Inflammatory macrophage treated with lipopolysaccharide for 1 hour (primary cell): ENCODE results near the gene RAB8B.

ENCODE experiments used
- DNase-seq, 2 donors: peaks; one replicate each; pipeline ENCODE4 v3.0.0-alpha.2; 2020 to 2022

RAB8B gene

DNA sequence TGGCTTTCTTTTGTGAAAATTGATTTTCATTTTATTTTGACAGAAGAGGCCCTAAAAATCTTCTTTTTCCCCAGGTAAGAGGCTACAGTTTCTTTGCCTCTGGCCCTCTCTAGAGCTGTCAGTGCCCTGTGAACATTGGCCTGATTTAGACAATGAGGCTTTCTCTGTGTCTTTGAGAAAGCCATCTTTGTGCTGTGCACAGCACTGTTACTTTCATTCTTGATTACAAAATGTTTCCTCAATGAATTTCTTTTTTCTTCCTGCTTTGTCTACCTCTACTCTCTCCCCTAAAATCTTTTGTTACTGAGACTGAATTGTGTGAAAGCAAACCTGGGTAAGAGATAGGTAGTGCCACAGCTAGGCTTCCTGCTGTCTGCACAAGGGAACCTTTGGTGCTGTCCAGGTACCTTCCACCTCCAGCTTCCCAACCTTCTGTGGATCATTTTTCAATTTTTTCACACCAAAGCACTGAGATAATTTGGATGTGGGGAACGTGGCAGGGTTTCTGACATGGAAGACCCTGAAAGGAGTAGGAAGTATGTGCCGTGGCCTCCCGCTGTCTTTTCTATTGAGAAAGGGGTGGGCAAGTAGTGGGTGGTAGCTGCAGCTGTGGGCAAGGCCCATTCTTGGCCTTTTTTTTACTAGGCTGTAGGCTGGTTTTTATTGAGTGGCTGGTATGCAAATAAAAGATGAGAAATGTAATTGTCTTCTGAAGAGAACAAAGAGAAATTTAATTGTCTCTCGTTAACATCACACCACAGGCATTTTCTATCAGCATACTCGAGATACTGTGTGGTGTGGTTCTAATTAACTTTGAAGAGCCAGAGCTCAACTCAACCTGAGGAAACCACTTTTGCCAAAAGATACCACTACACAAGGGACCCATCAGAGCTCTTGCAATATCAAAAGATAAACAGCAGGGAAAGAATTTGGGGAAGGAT, 21.0 kb downstream of the RAB8B start:
- no peak for DNase-seq

DNA sequence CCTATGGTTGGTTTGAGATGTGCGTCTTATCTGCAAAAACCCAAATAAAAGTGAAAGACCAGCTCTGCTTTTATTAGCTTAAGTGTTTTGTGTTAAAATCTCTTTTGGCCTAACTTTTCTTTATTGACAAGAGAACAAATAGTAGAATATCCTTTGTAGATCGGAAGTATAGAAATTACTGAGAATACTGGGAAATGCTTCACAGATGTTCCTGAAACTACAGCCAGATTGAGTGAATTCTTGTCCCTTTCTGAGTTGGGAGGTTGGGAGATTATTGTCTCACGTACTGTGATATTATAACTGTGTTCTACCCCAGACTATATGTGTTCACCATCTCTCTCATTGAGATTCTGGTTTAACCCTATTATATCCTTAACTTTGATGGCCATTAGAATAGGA, 21.7 kb downstream of the RAB8B start:
- no peak for DNase-seq

DNA sequence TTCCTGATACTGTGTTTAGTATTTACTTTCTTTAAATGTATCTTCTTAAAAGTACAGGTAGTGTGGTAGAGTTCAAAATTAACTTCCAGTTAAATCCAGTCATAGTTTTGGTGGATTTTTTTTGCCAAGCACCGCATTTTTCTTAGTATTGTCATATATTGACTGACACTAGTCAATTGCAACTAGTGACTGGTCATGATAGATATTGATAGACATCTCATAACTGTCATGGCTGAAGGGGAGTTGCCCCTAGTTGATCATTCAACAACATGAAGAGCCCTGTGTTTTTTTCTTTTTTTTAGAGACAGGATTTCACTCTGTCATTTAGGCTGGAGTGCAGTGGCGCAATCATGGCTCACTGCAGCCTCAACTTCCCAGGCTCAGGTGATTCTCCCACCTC, 22.1 kb downstream of the RAB8B start:
- DNase-seq, result no peak

DNA sequence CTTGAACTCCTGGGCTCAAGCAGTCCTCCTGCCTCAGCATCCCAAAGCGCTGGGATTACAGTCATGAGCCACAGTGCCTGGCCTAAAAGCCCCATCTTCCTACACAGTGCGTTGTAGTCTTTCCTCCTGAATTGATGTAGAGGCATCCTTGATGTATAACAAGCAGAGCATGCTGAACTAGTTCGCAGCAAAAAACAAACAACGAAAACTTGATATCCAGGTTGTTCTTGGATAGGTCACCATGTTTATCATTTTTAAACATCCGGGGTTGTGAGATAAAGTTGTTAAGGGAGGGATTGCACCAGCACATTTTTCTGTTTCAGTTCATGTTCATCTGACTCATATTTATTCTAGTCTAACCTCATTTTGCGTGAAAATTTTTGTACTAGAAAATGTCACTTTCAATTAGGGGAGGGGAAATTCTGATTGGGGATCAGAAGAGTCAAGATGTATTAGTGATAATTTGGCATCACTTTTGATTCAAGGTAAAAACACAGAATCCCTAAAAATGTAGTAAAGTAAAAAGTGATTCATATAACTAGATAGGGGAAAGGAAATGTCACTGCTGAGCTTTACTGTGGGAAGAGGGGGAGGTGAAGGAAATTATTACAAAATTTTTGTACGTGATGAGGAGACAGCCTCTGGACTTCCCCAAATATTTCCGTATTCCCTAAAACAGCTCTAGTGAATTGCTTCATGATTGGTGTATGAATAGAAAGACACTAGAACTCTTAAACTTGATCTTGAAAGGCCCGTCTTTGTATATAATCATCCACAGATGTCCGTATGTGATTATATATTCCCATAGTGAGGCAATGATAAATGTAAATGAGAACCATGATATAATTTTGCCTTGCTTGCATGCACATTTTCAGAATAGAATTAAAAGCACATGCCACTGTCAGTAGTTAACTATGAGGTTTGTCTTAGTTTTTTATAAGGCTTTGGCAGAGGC, 22.9 kb downstream of the RAB8B start:
- DNase-seq, result peak; percentile 86 to 95

DNA sequence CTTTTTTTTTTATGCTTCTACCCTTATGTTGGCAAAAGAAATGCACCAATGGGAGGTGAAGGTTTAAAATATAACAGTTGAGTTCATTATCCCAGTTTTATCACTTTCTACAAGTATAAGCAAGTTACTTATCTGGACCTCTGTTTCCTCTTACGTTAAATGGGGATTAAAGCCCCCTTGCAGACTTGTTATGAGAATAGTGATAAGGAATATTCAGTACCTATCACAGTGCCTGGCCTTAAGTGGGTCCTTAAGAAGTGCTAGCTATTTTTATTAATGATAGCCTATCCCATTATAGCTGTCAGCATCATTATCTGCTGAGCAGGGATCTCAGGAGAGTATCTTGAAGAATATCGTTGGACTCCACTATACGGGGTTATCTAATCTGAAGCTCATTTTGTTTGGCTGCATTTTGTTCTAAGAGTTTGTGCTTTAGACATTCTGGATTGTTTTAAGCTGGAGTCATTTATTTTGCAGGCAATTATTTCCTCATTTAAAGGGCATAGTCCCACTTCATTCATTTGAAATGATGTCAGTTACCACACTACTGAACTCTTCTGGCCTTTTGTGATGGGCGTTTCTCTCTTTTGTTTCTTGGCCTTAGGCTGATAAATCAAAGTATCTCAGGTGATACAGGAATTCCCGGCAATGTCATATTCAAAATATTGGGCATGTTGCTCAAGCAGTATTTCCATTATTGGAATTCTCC, 28.8 kb downstream of the RAB8B start:
- peak; percentile 64 to 68 for DNase-seq

DNA sequence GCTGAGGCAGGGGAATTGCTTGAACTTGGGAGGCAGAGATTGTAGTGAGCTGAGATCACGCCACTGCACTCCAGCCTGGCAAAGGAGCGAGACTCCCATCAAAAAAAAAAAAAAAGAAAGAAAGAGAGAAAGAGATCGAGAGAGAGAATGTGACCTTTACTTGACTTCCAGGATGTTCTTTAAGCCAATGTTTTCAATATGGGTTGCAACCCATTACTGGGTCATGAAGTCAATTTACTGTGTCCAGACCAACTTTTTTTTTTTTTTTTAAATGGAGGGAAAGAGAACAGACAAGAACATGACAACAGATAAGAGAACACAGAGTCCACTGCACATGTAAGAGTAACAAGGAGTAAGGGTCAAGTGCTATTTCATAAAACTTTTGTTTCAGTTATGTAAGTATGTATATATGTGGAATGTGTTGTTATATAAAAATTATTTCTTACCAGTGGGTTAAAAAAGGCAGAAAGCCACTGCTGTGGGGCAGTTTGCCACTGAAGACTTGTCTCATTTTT, 29.8 kb downstream of the RAB8B start:
- DNase-seq, result no peak

DNA sequence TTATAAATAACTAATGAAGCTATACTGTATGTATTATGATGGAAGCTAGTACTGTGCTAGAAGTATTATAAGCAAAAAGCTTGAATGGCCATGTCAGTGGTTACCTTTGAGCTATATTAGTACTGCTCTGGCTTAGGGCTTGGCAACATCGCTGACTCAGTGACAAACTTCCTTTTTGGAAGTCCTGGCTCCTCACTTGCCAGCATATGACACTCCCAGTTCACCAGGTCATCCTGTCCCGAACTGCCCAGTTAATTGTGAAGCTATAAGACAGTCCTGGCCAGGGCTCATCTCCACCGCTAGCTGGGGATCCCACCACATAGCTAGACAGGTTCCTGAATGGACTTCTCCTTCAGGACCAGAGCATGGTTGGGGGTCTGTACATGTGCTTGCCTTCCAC, 31.9 kb downstream of the RAB8B start:
- DNase-seq, result peak; percentile 66 to 71

DNA sequence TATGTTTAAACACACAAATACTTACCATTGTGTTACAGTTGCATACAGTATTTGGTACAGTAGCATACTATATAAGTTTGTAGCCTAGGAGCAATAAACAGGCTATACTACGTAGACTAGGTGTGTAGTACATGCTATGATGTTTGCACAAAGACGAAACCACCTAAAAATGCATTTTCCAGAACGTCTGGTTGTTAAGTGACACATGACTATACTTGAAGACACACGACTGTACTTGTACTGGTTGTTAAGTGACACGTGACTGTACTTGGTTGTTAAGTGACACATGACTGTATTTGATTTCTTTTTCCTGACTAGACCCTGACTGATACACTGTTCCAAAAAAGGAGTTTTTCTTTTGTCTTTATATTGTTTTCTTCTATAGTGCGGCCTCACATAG, 34.1 kb downstream of the RAB8B start:
- no peak for DNase-seq

DNA sequence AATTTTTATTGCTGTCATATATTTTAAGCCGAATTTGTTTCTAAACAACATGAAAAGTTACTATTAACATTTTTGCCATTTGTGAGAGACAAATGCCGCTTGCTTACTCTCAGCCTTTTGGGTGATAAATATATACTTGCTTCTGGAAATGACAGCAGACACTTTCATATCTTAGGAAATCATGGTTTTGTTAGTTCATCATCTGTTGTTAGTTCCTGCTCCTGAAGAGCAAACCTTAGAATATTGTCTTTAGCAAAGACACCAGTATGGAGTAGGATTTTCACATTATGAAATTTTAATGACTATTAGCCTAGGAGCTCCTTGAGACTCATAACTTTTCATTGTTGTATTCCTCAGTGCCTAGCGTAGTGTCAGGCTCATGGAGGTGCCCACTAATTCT, 36.0 kb downstream of the RAB8B start:
- no peak for DNase-seq

DNA sequence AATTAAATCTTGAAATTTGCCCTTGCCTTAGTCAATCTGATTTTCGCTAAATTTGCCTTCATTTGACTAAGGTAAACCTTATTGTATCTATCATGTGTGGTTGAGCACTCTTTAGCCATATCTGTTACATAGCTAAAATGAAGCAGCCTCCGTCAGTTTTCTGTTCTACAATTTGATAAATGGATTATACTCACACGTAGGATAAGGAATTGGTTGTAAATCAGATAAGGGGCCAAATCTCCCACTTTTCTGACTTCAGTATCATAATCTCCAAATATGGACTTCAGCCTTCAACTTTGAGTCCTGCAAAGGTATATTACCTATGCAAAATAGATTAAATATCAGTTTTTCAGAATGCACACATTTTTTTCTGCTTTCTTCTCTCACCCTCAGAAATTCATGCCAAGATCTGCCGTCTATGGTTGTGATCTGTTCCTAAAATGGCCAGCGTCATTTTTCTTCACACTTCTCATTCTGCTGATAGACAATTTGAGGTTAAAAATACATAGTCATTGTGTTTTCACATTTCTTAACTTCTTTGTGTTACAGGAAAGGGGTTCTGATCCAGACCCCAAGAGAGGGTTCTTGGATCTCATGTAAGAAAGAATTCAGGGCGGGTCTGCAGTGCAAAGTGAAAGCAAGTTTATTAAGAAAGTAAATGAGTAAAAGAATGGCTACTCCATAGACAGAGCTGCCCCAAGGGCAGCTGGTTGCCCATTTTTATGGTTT, 36.9 kb downstream of the RAB8B start:
- DNase-seq, result no peak

DNA sequence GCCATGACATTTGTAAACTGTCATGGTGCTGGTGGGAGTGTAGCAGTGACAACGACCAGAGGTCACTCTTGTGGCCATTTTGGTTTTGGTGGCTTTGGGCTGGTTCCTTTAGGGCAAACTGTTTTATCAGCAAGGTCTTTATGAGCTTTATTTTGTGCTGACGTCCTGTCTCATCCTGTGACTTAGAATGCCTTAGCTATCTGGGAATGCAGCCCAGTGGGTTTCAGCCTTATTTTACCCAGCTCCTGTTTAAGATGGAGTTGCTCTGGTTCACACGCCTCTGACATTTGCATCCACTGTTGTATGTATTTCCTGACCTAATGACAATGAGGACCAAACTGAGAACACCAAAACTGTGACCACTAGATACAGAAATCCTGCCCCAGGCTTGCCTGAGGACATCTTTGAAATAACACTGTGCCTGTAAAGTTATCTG, 37.6 kb downstream of the RAB8B start:
- no peak for DNase-seq

DNA sequence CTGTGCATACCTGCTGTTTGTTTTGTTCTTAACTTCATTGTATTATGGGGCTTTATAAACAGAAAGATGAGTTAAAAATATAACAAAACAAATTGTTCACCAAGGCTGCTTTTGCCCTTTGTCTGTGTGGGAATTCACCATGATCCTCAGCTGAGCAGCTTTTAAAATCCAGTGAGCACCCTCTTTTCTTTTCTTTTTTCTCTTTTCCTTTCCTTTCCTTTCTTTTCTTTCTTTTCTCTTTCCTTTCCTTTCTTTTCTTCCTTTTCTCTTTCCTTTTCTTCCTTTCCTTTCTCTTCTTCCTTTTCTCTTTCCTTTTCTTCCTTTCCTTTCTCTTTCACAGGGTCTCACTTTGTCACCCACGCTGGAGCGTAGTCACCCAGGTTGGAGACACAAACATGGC, 38.3 kb downstream of the RAB8B start:
- no peak for DNase-seq

DNA sequence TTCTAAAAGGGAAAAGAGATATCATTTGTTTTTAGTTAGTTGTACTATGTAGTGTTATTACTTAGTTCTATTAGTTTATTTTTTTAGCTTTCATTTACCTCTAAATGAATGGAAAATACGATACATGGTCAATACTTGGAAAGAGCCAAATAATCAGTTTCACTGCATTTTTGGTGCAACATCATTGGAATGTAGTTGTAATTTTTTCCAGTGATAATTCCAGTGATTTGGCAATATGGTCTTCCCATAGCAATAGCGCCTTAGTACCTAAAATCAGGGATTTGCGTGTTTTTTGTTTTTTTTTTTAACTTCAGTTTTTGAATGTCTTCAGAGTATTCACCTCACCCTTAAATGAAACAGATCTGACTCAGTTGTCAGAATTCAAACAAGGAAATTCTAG, 41.8 kb downstream of the RAB8B start:
- DNase-seq, result no peak

DNA sequence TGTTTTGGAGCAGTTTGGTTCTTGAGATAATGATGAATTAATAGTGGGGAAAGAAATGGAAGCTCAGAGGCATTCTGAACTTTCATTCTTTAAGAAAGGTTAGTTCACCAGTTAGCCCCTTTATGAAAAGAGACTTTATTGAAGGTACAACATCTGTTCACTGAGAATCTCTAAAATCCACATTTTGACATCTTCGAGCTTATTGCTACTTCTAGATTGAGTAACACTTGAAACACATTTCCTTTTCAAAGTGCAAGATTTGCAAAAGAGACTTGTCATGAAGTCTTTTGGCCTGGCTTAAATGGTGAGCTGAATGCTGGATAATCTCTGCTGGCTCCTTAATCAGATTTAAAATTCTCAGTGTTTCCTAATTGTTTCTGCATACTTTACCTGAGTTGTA, 42.3 kb downstream of the RAB8B start:
- DNase-seq, result peak; percentile 53 to 59

DNA sequence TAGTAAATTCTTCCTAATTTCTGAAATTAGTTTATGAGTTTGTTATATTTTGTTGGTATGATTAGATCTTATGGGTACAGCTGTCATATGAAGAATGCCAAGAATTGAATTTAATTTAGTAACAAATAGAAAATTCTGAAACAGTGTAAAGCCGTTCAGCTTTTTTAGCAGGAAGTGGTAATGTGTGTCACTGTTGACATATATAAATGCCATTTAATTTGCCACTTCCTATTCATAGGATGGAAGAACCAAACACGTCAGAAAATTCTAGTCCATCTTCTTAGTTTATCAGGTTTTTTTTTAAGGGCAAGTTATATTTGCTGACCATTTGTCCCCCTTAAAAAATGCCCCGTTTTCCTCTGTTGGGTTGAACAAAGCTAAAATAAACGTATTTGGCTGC, 43.0 kb downstream of the RAB8B start:
- no peak for DNase-seq

DNA sequence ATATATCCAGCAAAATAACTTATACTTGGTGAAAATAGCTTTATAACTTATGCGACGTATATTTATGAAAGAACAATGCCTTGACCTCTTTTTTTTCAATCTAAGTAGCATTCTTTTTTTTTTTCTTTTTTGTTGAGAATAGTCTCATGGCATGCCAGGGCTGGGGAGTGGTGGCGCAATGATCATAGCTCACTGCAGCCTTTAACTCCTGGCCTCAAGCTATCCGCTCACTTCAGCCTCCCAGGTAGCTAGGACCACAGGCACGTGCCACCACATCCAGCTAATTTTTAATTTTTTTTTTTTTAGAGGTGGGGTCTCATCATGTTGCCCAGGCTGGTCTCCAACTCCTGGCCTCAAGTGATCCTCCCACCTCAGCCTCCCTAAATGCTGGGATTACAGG, 43.5 kb downstream of the RAB8B start:
- no peak for DNase-seq

DNA sequence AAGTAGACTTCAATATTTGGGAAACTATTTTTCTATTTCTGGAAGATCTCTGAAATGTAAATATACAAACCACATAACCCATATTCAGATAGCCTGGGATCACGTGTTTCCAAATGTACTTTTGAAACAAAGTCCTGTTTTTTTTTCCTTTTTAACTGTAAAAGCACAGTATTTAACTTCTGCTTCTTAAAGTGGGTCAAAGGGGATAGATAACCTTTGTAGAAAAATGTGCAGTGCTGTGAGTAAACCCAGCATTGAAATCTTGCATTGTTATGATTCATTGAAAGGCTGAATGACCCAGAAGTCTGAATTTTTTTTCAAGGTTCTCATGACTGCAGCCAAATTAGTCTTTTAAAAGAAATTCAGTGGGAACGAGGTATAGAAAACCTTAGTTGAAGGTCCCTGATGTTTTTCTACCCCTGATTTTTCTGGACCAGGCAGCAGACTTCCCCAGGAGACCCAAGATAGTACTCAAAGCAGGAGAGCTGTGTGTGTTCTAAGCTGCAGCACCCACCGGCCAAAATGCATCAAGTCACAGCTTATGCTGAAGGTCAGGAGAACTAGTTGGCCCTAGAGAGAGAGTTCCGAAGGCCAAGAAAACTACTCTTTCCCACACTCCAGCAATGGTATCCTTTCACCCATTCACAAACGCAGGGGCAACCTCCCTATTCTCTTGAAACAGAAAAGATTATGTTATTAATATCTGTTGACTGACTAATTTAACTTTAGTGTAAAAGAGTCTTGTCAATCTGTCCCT, 44.4 kb downstream of the RAB8B start:
- DNase-seq, result peak; percentile 52 to 69

DNA sequence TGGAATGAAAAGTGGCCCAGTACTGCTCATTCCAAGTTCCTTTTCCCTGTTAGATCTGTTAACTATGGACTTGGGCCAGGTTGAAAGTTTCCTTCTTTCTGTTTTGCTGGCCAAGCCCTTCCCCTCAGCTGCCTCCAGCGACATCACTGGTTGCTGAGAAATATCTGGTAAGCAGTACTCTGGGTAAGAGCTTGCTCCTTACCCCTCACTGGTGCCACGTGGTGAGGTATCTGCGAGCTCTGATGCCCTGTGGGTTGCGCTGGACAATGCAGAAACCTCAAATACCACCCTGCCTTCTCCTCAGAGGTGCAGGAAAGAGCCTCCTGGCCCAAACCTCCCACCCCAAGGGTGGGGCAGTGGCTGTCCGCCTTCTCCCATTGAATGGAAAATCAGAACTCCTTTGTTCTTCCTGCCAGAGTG, 45.1 kb downstream of the RAB8B start:
- peak in 1 of 2 donors; percentile 34 for DNase-seq

DNA sequence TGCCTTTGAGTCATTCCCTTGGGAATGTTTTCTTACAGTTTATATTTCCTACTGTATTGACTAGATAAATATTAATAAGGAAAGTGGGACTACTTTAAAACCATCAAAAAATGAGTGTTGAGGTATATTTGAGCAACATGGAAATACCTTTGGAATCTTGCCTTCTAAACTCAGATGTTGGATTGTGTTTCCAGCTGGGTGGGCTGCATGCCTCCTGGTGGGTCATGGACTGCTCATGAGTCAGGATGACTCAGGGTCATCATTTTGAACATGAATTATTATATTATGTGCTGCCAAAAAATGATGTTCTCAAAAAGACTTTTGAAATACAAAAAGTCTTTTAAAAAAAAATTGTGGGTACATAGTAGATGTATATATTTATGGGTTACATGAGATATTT, 46.9 kb downstream of the RAB8B start:
- no peak for DNase-seq

DNA sequence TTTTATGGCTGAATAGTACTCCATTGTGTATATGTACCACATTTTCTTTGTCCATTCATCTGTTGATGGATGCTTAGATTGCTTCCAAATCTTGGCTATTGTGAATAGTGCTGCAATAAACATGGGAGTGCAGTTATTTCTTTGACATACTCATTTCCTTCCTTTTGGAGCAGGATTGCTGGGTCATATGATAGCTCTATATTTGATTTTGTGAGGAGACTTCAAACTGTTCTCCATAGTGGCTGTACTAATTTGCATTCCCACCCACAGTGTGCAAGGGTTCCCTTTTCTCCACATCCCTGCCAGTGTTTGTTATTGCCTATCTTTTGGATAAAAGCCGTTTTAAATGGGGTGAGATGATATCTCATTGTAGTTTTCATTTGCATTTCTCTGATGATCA, 47.7 kb downstream of the RAB8B start:
- peak; percentile 65 to 86 for DNase-seq

DNA sequence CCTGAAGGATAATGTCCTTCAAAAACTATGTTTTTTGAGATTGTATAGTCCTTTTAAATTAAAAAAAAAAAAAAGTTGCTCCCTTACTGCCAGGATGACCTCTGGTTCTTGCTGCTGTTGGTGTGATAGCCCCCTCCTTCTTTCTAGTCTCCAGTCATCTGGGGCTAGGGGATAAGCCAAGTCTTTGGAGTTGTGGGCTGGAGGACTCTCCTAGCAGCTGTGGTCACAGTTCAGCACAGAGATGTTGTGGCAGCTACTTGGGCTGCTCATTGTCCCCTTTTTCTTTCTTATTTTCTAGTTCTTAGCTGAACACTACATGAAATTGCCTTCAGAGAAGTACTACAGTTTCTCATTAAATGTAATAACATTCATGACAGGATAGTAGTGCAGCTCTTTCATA, 48.8 kb downstream of the RAB8B start:
- no peak for DNase-seq
